Astrocyte (in vitro differentiated cells and primary cell): Measurements from ENCODE around the gene PLCG2. TPM values are rescaled to one million over a fixed set of nuclear protein-coding genes. Genes with fewer than 3 reads are reported as not detected.

Experiments
- DNase-seq: peaks from one replicate; pipeline ENCODE4 v3.0.0-alpha.2; 2010; ENCODE audit warnings: low read depth
- FAIRE-seq: peaks from 2 replicates; lab custom pipeline; 2011; peaks lifted over from hg19 to GRCh38; lab: Jason Lieb, UNC
- H2AFZ ChIP-seq: 2 replicates; pipeline ENCODE4 v1.6.0; 2012; ENCODE audit warnings: low read depth, low read length, inconsistent platforms
- H3K27ac ChIP-seq: 2 replicates; pipeline ENCODE4 v1.5.1; 2011; ENCODE audit warnings: low read depth, low read length, inconsistent platforms
- H3K27me3 ChIP-seq: 2 replicates; pipeline ENCODE4 v1.6.0; 2011; ENCODE audit warnings: low read length, inconsistent platforms; ENCODE audit not compliant: insufficient read depth
- H3K36me3 ChIP-seq: 2 replicates; pipeline ENCODE4 v1.5.1; 2011; ENCODE audit warnings: low read length, inconsistent platforms; ENCODE audit not compliant: insufficient read depth
- H3K4me1 ChIP-seq: 2 replicates; pipeline ENCODE4 v1.5.1; 2011; ENCODE audit warnings: low read length, inconsistent platforms; ENCODE audit not compliant: insufficient read depth
- H3K4me2 ChIP-seq: 2 replicates; pipeline ENCODE4 v1.6.0; 2012; ENCODE audit warnings: low read length, inconsistent platforms
- H3K4me3 ChIP-seq: 2 replicates; pipeline ENCODE4 v1.5.1; 2011; ENCODE audit warnings: low read depth, mild to moderate bottlenecking, low read length, inconsistent platforms; ENCODE audit not compliant: insufficient read depth
- H3K79me2 ChIP-seq: 2 replicates; pipeline ENCODE4 v1.6.0; 2012; ENCODE audit warnings: mild to moderate bottlenecking, low read length, inconsistent platforms; ENCODE audit not compliant: insufficient read depth
- H3K9ac ChIP-seq: 2 replicates; pipeline ENCODE4 v1.6.0; 2012; ENCODE audit warnings: mild to moderate bottlenecking, low read length, inconsistent platforms
- H3K9me3 ChIP-seq: 2 replicates; pipeline ENCODE4 v1.5.1; 2012; ENCODE audit warnings: low read depth, mild to moderate bottlenecking, low read length, inconsistent platforms; ENCODE audit not compliant: insufficient read depth
- H4K20me1 ChIP-seq: 2 replicates; pipeline ENCODE4 v1.6.0; 2012; ENCODE audit warnings: low read length, inconsistent platforms; ENCODE audit not compliant: insufficient read depth
- H3K27ac Mint-ChIP-seq: one replicate; pipeline ENCODE4 v1.8.0; 2021; ENCODE audit warnings: mild to moderate bottlenecking, mixed read lengths; ENCODE audit not compliant: unreplicated experiment
- H3K27me3 Mint-ChIP-seq: one replicate; pipeline ENCODE4 v1.8.0; 2021; ENCODE audit warnings: low read depth, mixed read lengths; ENCODE audit not compliant: unreplicated experiment
- H3K36me3 Mint-ChIP-seq: one replicate; pipeline ENCODE4 v1.8.0; 2021; ENCODE audit warnings: low read depth, mixed read lengths; ENCODE audit not compliant: unreplicated experiment
- H3K4me1 Mint-ChIP-seq: one replicate; pipeline ENCODE4 v1.8.0; 2021; ENCODE audit warnings: low read depth, mixed read lengths; ENCODE audit not compliant: unreplicated experiment
- H3K4me3 Mint-ChIP-seq: one replicate; pipeline ENCODE4 v1.8.0; 2021; ENCODE audit warnings: mild to moderate bottlenecking, moderate library complexity, mixed read lengths; ENCODE audit not compliant: unreplicated experiment
- H3K9me3 Mint-ChIP-seq: one replicate; pipeline ENCODE4 v1.8.0; 2021; ENCODE audit warnings: mild to moderate bottlenecking, mixed read lengths; ENCODE audit not compliant: unreplicated experiment
- EZH2 ChIP-seq: IDR thresholded peaks from 2 replicates; pipeline ENCODE4 v1.6.1; 2012; ENCODE audit warnings: mild to moderate bottlenecking, low read length, inconsistent platforms; ENCODE audit not compliant: insufficient read depth
- total RNA-seq: library from RNA; stranded (reverse); gene quantifications from 2 replicates; pipeline ENCODE4 v1.2.1, GENCODE V29; 2021
- TF ChIP-seq, protein P1 (sequence below): IDR thresholded peaks from 2 replicates; pipeline ENCODE4 v1.5.1; 2011; ENCODE audit warnings: low read depth, mild to moderate bottlenecking, inconsistent platforms, low read length, moderate library complexity; ENCODE audit not compliant: insufficient read depth

Gene PLCG2
- total RNA-seq, 1 donor from 2014 or later = 3.1 TPM

DNA sequence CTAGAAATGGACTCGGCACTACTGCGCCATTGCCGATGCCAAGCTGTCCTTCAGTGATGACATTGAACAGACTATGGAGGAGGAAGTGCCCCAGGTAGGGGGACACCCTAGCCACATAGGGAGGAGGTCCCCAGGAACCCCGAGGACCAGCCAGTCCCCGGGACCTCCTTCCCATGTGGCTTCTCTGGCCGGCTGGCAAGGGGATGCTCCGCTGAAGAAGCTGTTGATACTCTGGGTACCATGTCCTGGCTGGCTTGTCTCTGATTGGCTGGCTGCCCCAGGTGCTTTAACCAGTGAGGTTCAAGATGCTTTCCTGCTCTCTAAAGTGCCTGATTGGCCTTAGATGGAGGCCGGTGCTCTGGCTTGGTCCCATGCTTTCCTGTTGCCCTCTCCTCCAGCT, 128.6 kb downstream of the PLCG2 start:
- TF ChIP-seq, protein P1, sequence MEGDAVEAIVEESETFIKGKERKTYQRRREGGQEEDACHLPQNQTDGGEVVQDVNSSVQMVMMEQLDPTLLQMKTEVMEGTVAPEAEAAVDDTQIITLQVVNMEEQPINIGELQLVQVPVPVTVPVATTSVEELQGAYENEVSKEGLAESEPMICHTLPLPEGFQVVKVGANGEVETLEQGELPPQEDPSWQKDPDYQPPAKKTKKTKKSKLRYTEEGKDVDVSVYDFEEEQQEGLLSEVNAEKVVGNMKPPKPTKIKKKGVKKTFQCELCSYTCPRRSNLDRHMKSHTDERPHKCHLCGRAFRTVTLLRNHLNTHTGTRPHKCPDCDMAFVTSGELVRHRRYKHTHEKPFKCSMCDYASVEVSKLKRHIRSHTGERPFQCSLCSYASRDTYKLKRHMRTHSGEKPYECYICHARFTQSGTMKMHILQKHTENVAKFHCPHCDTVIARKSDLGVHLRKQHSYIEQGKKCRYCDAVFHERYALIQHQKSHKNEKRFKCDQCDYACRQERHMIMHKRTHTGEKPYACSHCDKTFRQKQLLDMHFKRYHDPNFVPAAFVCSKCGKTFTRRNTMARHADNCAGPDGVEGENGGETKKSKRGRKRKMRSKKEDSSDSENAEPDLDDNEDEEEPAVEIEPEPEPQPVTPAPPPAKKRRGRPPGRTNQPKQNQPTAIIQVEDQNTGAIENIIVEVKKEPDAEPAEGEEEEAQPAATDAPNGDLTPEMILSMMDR = no peak
- no peak for TF ChIP-seq EZH2
- H3K27ac Mint-ChIP-seq = no peak overlapping the region
- H3K9me3 Mint-ChIP-seq = peaks cover 8% of the 10 kb centered on the region
- Histone ChIP-seq H3K9ac (no peak overlapping the region), H3K4me1 (no peaks in the 10 kb centered on the region), H3K79me2 (no peaks in the 10 kb centered on the region), H2AFZ (no peak overlapping the region), H3K36me3 (no peaks in the 10 kb centered on the region), H3K4me3 (no peak overlapping the region), H3K27me3 (no peaks in the 10 kb centered on the region), H3K9me3 (no peaks in the 10 kb centered on the region), H3K27ac (no peak overlapping the region), H3K4me2 (no peak overlapping the region), H4K20me1 (no peaks in the 10 kb centered on the region)
- H3K27me3 Mint-ChIP-seq = peaks cover 4% of the 10 kb centered on the region
- DNase-seq (no peak), FAIRE-seq (no peak)
- H3K4me1 Mint-ChIP-seq = no peaks in the 10 kb centered on the region
- peaks cover 1% of the 10 kb centered on the region for H3K36me3 Mint-ChIP-seq
- no peak overlapping the region for H3K4me3 Mint-ChIP-seq

DNA sequence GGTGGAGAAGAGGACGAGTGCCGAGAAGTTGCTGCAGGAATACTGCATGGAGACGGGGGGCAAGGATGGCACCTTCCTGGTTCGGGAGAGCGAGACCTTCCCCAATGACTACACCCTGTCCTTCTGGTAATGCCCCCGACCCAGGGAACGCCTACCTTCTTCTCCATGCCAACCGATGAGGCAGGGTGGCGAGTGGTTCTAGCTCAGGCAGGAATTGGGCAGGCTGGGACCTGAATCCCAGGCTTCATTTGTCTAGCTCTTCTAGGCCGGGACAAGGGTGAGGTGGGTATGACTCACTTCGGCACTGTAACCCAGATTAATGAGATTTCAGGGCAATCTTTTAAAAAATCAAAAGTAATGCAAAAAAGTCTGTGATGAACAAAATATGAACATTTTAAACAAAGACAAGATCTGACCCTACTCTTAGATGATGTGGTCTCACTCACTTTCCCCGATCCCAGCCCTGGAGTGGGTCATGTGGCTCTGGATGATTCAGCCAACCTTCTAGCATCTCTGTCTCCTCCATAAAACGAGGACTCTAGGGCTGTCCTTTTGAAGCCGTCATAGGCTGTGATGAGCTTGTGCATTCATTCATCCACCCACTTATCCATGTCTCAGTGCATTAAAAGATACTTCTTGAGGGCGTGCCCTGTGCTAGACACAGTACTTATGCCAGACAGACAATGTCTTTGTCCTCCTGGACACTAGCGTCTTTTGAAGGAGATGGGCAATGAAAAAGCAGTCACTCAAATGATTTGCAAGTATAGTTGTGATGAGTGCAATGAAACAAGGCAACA, 129.6 kb downstream of the PLCG2 start:
- Histone ChIP-seq H3K27ac (no peak overlapping the region), H3K27me3 (no peaks in the 10 kb centered on the region), H3K36me3 (no peaks in the 10 kb centered on the region), H3K9ac (no peak overlapping the region), H3K9me3 (no peaks in the 10 kb centered on the region), H2AFZ (no peak overlapping the region), H3K4me1 (no peaks in the 10 kb centered on the region), H3K4me2 (no peak overlapping the region), H4K20me1 (no peaks in the 10 kb centered on the region), H3K4me3 (no peak overlapping the region), H3K79me2 (no peaks in the 10 kb centered on the region)
- TF ChIP-seq, protein P1 = no peak
- no peak for TF ChIP-seq EZH2
- DNase-seq (no peak), FAIRE-seq (no peak)
- Mint-ChIP-seq H3K36me3 (no peaks in the 10 kb centered on the region), H3K4me3 (no peak overlapping the region), H3K9me3 (no peaks in the 10 kb centered on the region), H3K4me1 (no peaks in the 10 kb centered on the region), H3K27ac (no peak overlapping the region), H3K27me3 (peaks cover 10% of the 10 kb centered on the region)

DNA sequence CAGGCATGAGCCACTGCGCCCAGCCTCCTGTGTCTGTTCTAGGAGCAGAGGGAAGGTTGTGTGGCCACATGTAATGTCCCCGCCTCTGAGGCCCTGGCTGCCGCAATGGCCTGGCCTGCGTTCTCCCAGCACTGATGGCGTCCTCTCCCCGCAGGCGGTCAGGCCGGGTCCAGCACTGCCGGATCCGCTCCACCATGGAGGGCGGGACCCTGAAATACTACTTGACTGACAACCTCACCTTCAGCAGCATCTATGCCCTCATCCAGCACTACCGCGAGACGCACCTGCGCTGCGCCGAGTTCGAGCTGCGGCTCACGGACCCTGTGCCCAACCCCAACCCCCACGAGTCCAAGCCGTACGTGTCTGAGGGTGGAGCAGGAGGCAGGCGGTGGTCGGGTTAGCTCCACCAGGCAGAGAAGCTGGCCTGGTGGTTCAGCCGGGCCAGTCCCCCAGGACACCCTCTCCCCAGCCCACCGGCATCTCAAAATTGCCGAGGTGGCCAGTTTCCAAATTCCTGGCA, 131.3 kb downstream of the PLCG2 start:
- H3K36me3 Mint-ChIP-seq = no peaks in the 10 kb centered on the region
- Histone ChIP-seq H3K79me2 (no peaks in the 10 kb centered on the region), H4K20me1 (no peaks in the 10 kb centered on the region), H3K9ac (no peak overlapping the region), H3K4me1 (no peaks in the 10 kb centered on the region), H3K4me3 (no peak overlapping the region), H2AFZ (no peak overlapping the region), H3K27ac (no peak overlapping the region), H3K9me3 (no peaks in the 10 kb centered on the region), H3K36me3 (no peaks in the 10 kb centered on the region), H3K27me3 (peaks cover 2% of the 10 kb centered on the region), H3K4me2 (no peak overlapping the region)
- TF ChIP-seq EZH2 = no peak
- TF ChIP-seq, protein P1 = no peak
- H3K4me1 Mint-ChIP-seq = no peaks in the 10 kb centered on the region
- DNase-seq = no peak
- H3K4me3 Mint-ChIP-seq = no peak overlapping the region
- no peak overlapping the region for H3K27ac Mint-ChIP-seq
- H3K27me3 Mint-ChIP-seq = peaks cover 20% of the 10 kb centered on the region
- no peak for FAIRE-seq
- H3K9me3 Mint-ChIP-seq = no peaks in the 10 kb centered on the region
